ENCODE measurements around the gene HEPHL1.
"Not testable (repeated sequence)": the region's sequence is repeated elsewhere in the genome, so short reads cannot be mapped to it uniquely, and the experiment has no call there.

Gene HEPHL1

DNA sequence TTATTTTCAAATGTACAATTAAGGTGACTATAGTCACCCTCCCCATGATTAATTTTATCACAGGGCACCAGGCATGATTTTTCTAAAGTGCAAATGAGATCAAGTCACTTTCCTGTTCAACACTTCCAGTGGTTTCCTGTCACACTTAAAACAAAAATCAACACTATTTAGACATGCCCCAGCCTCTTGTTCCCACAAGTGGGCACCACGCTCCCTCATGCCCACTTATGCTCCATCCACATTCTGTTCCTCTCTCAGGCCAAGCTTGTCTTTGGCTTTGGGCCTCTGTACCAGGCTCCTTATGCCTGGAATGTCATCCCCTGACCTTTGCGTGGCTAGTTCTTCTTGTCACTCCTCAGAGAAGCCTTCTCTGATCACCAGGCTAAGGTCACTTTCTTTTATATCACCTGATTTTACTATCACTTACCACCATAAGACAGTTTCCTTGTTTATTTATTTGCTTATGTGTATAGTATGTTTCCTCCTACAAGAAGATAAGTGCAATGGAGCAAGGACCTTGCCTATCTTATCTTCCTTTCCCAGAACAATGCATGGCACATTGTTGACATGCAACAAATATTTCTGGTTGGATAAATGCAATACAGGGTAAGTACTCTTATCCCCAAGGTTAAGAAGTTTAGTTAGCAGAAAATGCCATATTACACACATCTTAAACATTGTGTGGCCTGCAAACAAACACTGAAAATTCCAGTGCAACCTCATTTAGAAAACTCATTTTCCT lies 56.6 kb downstream of the HEPHL1 start:
- DNase-seq (ENCODE audit: low read depth in 1 of 2, low spot score in 1 of 2), result no peak

DNA sequence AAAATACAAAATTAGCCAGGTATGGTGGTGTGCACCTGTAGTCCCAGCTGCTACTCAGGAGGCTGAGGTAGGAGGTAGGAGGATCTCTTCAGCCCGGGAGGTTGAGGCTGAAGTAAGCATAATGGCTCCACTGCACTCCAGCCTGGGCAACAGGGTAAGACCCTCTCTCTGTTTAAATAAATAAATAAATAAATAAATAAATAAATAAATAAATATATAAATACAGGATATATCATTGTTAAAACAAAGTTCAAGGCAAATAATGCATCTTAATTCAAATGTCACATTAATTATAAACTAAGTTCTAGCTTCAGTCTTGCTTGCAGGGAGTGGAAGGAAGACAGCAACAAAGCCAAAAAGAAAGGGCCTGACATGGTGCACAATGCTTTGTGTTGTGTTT lies 63.0 kb downstream of the HEPHL1 start:
- no peak for DNase-seq (ENCODE audit: low read depth in 1 of 2, low spot score in 1 of 2)

DNA sequence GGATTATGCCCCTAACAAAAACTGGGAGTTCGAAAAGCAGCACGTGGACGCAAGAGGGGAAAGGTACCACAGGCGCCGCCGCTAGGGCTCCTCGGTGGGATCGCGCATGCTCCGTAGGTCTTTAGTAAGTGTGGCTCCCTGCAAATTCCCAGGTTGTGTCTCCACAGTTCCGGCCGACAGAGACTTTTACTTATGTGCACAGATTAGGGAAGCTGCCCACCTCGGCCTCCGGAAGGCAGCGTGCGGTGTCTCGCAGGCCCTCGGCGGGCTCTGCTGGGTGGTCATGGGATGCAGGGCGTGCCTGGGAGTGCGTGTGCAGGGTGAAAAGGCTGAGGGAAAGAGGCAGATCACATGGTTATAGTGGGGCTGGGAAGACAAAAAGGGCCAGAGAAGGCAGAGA lies 67.8 kb downstream of the HEPHL1 start:
- DNase-seq (ENCODE audit: low read depth in 1 of 2, low spot score in 1 of 2), result no peak

DNA sequence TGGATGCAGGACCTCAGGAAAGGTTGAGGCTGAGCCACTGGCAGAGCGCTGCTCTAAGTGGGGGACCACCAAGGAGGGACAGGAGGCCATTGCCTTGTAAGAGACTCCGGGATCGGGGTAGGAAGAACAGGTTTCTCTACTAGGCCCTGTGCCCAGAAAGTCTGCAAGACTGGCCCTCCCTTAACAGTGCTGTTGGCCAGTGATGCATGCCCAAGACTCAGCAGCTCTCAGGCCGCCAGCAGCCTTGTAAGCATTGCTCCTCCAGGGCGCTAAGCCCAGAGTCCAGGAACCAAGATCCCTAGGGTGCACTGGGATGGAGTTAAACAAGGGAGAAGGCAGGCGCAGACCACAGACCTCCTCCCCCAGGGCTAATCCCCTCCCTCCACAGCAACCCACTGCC lies 68.2 kb downstream of the HEPHL1 start:
- no peak for DNase-seq (ENCODE audit: low read depth in 1 of 2, low spot score in 1 of 2)

DNA sequence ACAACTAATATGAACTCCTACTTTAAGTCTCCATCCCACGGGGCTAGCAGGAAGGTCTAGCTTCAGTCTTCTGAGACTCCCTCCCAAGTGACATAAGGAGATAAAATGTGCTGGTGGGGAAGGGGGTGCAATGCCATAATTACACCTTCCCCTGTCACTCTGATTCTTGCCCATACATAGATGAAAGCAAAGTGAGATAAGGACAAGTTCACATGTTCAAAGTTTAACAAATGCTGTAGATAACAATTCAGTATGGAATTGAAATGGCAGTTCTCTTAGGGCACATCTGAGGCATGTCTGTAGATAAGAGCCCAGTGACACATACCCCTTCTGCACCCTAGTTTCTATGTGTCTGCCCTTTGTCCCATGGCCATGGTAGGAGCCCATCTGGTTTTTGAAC lies 69.2 kb downstream of the HEPHL1 start:
- DNase-seq (ENCODE audit: low read depth in 1 of 2, low spot score in 1 of 2), result no peak

DNA sequence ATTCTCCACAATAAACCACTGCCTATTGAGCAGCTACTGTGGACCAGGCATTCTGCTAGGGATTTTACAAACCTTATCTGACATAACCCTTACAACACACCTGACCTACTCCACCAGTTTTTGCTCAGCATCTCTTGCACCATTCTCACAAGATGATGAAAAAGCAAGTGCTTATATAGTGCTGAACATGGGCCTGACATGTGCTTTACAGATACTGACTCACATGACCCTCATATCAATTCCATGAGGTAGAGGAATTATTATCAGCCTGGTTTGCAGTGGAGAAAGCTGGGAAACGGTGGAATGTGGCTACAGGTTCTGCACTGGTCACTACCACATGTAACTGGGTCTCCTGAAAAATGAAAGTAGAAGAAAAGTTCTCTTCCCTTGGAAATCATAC lies 69.9 kb downstream of the HEPHL1 start:
- no peak for DNase-seq (ENCODE audit: low read depth in 1 of 2, low spot score in 1 of 2)

DNA sequence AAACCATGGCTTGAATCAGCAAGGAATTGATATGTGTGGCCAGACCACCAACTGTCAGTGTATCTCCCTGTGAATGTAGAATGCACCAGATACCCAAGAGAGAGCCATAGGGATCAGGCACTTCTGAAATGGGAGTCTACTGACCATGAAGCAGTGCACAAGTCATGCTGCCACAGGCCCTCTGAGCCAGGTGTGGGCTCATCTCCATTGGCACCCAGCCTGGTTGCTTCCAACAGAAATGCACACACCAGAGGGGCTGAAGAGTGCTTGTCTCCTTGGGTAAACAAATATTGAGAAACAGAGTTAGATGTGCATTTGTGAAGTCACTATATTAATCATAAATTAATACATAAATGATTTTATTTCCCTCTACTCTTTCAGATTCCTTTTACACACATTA lies 79.1 kb downstream of the HEPHL1 start:
- DNase-seq (ENCODE audit: low read depth in 1 of 2, low spot score in 1 of 2), result no peak

DNA sequence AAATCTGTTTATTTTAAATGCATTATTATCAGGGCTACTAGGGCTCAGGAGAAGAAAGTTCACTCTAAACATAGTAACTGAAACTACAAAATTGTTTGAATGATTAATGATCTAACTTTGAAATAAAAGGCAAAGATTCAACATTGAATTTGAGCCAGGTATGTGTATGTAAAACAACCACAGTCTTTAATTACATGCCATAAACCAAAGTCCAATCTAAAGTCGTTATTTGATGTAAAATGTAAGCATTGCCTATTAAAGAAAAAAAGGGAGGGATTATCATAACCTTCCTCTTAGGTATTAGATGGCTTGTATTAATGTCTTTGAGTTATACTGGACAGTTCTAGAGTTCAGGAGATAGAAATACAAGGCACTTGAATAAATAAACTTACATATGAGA lies 82.3 kb downstream of the HEPHL1 start:
- no peak for DNase-seq (ENCODE audit: low read depth in 1 of 2, low spot score in 1 of 2)

DNA sequence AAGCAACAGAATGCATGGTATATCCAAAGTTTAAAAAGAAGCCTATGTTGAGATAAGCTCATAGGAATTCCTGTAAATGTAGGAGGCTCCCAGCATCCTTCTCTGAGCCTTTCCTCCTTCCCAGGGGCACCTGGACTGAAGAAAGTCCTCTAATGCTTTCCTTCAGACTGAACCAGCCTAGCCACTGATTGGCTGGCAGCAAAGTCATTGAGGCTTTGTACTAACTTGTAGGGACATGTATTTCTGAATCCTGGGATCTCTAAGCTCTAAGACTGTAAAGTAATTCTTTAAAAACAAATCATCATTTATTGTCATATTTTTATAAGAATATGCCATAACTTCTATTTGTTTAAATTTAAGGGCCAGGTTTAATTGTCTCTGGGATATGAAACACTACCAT lies 83.6 kb downstream of the HEPHL1 start:
- DNase-seq (ENCODE audit: low read depth in 1 of 2, low spot score in 1 of 2), result no peak

DNA sequence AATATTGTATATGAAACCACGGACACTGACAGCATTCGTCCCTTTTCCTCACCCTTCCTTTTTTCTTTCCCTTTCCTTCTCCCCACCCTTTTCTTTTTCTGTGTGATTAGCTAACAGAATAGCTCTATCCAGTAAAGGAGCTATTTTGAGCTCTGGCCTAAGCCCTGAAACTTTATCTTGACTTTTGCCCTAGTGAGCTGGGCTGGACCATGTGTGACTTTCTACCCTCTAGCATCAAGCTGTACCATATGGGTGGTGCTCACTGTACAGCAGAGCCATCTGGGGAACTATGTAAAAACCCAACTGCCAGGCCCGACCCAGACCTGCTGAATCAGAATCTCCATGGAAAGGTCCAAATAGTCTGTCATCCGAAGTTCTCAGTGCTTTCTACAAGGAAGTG lies 85.6 kb downstream of the HEPHL1 start:
- DNase-seq (ENCODE audit: low read depth in 1 of 2, low spot score in 1 of 2), result no peak

DNA sequence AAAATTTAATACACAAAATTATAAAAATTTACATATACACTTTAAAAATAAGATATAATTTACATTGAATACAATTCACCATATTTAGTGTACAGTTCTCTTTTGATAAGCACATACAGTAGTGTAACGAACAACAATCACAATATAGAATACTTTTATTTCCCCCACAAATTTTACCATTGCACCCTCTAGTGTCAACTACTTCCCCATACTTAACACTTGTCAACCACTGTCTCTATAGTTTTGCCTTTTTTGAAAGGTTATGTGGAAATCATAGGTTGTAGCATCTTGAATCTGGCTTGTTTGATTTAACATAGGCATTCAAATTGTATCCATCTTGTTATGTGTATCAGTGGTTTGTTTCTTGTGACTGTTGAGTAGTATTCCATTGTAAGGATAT lies 86.2 kb downstream of the HEPHL1 start:
- no peak for DNase-seq (ENCODE audit: low read depth in 1 of 2, low spot score in 1 of 2)

DNA sequence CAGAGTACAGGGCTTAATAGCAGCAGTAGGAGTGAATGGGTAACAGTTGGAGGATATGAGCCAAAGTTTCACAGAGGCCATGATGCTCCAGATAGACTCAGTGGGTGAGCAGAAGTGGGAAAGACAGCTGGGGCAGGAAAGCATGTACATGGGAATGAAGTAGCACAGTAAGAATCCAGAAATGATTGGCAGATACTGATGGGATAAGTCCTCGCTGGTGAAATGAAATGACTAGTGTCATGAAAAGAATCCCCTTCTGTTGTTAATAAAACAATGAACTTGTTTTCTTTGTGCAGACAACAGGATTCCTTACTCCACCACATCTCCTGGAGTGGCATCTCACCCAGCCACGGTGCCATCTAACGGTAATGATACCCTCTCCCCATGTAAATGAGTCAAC lies 90.1 kb downstream of the HEPHL1 start:
- DNase-seq (ENCODE audit: low read depth in 1 of 2, low spot score in 1 of 2), result no peak

DNA sequence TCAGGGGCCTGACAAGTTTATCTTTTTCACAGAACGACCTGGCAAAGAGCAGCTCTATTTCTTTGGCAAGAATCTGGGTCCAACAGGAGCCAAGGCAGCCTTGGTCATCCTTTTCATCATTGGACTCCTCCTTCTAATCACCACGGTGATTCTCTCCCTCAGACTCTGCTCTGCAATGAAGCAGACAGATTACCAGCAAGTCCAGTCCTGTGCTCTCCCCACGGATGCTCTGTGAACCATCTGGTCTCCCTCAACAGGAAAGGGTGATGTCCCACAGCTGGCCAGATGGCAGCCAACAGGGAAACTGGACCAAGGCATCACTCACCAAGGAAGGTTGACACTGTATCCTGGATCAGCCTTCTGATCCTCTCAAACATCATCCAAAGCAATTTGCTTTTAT lies 90.5 kb downstream of the HEPHL1 start:
- DNase-seq (ENCODE audit: low read depth in 1 of 2, low spot score in 1 of 2), result no peak

DNA sequence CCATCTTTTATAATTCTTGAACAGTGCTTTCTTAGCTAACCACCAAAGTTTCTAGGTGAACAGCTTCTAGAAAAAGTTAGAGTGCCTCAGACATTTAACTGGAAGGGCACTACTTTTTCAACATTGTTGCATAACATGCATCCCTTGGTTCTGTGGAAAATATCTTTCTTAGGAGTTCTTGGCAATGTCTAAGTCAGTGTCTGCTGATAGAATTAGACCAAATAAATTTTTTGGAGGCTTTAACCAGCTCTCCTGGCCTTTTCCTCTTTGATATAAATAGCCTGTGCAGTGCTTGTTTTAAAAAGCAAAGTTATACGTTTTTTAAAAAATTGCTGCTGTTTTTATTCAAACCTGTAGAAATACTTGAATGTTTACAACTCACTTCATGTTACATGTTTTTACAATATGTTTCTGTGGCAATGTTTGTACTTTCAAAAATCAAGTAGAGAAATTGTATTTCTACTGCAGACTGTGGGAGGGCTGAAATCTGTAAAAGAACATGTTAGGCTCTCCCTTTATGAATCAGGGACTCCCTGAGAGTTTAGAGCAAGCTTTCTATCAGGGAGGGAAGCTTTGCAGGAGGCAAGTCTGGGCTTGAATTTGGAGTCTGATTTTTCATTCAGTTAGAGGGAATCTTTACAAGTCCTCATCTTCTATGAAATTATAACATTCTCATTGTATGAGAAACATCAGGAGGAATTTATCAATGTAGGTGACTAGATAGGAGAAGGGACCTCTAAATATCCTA lies 91.2 kb downstream of the HEPHL1 start:
- no peak for DNase-seq (ENCODE audit: low read depth in 1 of 2, low spot score in 1 of 2)

DNA sequence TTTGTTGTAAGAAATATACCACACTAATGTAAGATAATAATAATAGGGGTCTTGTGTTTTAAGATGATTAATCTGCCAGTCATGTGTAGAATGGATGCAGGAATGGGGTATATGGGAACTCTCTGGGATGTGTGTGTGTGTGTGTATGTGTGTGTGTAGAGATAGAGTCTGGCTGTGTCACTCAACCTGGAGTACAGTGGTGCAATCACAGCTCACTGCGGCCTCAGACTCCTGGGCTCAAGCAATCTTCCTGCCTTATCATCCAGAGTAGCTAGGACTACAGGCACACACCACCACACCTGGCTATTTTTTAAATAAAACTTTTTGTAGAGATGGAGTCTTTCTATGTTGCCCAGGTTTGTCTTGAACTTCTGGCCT lies 96.0 kb downstream of the HEPHL1 start:
- DNase-seq (ENCODE audit: low read depth in 1 of 2, low spot score in 1 of 2), result no peak

DNA sequence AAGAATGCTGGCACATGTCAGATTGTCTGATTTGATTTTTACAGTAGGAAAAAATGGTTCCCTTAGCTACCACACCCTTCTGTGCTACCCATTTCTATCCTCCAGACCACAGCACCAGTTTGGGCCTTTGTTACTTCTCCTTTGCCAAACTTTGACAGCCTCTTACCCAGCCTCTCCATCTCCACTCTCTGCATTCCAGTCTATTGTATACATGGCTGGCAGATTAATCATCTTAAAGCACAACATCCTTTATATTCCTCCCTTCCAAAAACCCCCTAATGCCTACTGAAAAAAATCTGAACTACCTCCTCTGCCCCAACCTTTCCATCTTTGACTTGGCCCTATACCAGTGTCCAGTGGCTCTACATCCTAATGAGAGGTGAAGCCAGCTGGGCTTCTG lies 96.7 kb downstream of the HEPHL1 start:
- no peak for DNase-seq (ENCODE audit: low read depth in 1 of 2, low spot score in 1 of 2)

DNA sequence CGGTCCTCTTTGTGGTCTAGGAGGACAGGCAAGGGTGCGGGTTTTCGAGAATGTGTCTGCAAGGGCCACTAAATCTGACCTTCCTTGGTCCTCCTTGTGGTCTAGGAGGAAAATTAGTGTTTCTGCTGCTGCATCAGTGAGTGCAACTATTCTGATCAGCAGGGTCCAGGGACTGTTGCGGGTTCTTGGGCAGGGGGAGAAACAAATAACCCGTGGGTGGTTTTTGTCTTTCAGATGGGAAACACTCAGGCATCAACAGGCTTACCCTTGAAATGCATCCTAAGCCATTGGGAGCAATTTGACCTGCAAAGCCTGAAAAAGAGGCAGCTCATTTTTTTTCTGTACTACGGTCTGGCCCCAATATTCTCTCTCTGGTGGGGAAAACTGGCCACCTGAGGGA lies 98.5 kb downstream of the HEPHL1 start:
- DNase-seq (ENCODE audit: low read depth in 1 of 2, low spot score in 1 of 2), result not testable (repeated sequence)

DNA sequence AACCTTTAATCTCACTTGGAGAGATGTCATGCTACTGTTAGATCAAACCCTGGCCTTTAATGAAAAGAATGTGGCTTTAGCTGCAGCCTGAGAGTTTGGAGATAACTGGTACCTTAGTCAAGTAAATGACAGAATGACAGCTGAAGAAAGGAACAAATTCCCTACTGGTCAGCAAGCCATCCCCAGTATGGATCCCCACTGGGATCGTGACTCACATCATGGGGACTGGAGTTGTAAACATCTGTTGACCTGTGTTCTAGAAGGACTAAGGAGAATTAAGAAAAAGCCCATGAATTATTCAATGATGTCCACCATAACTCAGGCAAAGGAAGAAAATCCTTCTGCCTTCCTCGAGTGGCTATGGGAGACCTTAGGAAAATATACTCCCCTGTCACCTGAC lies 99.4 kb downstream of the HEPHL1 start:
- not testable (repeated sequence) for DNase-seq (ENCODE audit: low read depth in 1 of 2, low spot score in 1 of 2)

DNA sequence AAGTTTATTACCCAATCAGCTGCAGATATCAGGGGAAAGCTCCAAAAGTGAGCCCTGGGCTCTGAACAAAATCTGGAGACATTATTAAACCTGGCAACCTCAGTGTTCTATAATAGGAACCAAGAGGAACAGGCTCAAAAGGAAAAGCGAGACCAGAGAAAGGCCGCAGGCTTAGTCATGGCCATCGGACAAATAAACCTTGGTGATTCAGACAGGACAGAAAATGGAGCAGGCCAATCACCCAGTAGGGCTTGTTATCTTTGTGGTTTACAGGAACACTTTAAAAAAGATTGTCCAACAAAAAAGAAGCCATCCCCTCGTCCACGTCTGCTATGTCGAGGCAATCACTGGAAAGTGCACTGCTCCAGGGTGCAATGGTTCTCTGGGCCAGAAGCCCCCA lies 99.8 kb downstream of the HEPHL1 start:
- no peak for DNase-seq (ENCODE audit: low read depth in 1 of 2, low spot score in 1 of 2)

DNA sequence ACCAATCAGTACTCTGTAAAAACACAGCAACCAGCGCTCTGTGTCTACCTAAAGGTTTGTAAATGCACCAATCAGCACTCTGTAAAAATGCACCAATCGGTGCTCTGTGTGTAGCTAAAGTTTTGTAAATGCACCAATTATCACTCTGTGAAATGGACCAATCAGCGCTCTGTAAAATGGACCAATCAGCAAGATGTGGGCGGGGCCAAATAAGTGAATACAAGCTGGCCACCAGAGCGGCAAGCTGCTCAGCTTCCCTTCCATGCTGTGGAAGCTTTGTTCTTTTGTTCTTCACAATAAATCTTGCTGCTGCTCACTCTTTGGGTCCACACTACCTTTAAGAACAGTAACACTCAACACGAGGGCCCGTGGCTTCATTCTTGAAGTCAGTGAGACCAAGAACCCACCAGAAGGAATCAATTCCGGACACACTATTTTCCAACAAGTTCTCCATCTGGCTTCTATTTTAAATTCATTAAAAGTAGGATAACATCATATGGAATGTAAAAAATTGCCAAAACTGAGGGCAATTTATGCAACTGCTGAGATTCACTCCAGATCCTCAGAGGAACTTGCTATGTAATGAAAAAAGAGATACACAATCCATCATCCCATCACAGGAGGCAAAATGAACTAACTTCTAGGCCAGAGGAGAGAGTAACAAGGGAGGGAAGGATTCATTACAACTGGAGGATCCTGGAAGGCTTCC lies 104.4 kb downstream of the HEPHL1 start:
- DNase-seq (ENCODE audit: low read depth in 1 of 2, low spot score in 1 of 2), result no peak

DNA sequence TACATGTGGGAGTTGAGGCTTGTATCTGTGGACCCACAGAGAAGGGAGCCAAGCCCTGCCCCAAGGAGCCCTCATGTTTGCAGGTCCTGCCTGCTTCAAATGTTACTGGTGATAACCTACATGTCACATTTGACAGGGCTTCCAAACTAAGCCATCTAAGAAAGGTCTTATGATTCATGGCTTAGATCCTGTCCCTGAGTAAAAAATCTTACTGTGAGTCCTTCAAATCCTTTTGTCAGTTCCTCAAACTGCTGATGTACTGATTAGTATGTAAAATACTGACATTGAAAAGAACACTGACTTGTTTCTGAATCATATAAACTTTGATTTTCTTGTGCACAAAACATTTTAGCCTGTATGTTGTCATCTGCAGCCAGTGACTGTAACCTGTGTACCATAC lies 106.5 kb downstream of the HEPHL1 start:
- DNase-seq (ENCODE audit: low read depth in 1 of 2, low spot score in 1 of 2), result no peak

DNA sequence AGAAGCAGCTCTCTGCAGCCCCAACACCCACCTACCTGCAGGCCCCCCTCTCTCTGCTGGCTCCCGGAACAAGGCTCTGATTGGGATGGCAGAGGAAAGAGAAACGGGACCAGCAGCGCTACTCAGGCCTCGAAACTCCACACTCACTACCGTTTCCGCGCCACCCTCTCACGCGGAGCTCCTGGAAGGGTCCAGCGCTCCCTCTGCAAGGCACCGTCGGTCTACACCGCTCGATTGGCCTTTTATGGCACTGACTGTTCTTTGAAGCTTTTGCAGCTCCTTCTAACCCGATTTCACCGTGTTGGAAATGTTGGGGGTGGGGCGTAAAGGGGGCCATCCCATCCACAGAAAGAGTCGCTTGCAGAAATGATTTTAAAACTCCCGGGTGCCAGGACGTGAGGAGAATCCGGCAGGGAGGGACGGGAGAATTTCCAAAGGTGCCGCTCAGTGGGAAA lies 107.2 kb downstream of the HEPHL1 start:
- DNase-seq (ENCODE audit: low read depth in 1 of 2, low spot score in 1 of 2), result no peak
